OCI-LY1 (cell line): ENCODE results near the gene EDC3.

Source experiments
- H2AFZ ChIP-seq: fragments of 200-600 bp; sonication (generic), shearing (Covaris generic); 2 replicates; pipeline ENCODE4 v1.6.0; 2014; ENCODE audit warnings: antibody characterized with exemption, mild to moderate bottlenecking, low read length
- H3F3A ChIP-seq: fragments of 200-600 bp; sonication (generic), shearing (Covaris generic); 2 replicates; pipeline ENCODE4 v1.6.0; 2014; ENCODE audit warnings: mild to moderate bottlenecking, antibody characterized with exemption, low read length, moderate library complexity; ENCODE audit not compliant: insufficient read depth
- H3K27ac ChIP-seq: fragments of 200-600 bp; sonication (generic); 2 replicates; pipeline ENCODE4 v1.5.1; 2014; ENCODE audit warnings: low read length, mixed run types, mild to moderate bottlenecking, low read depth; ENCODE audit not compliant: poor library complexity, severe bottlenecking
- H3K27me3 ChIP-seq: fragments of 200-600 bp; sonication (generic); 2 replicates; pipeline ENCODE4 v1.6.0; 2014; ENCODE audit warnings: antibody characterized with exemption, mild to moderate bottlenecking, low read length, moderate library complexity; ENCODE audit not compliant: insufficient read depth
- H3K36me3 ChIP-seq: fragments of 200-600 bp; sonication (generic); 2 replicates; pipeline ENCODE4 v1.6.1; 2014; ENCODE audit warnings: mild to moderate bottlenecking, antibody characterized with exemption, low read length, moderate library complexity, mixed read lengths; ENCODE audit not compliant: insufficient read depth
- H3K4me1 ChIP-seq: fragments of 200-600 bp; sonication (generic); 2 replicates; pipeline ENCODE4 v1.5.1; 2014; ENCODE audit warnings: mild to moderate bottlenecking, low read length, moderate library complexity; ENCODE audit not compliant: insufficient read depth, severe bottlenecking
- H3K4me2 ChIP-seq: fragments of 200-600 bp; sonication (generic), shearing (Covaris generic); 2 replicates; pipeline ENCODE4 v1.6.1; 2014; ENCODE audit warnings: low read length
- H3K4me3 ChIP-seq: fragments of 200-600 bp; sonication (generic); 2 replicates; pipeline ENCODE4 v1.5.1; 2014; ENCODE audit warnings: low read length, low read depth, mild to moderate bottlenecking, mixed read lengths; ENCODE audit not compliant: poor library complexity, severe bottlenecking
- H3K79me2 ChIP-seq: fragments of 200-600 bp; shearing (Covaris generic); 2 replicates; pipeline ENCODE4 v1.6.1; 2016; ENCODE audit warnings: mixed run types, low read length, mixed read lengths; ENCODE audit not compliant: insufficient read depth
- H3K9ac ChIP-seq: fragments of 200-600 bp; sonication (generic), shearing (Covaris generic); 2 replicates; pipeline ENCODE4 v1.6.1; 2014; ENCODE audit warnings: mild to moderate bottlenecking, low read length, mixed read lengths
- H3K9me2 ChIP-seq: fragments of 200-600 bp; sonication (generic), shearing (Covaris generic); 2 replicates; pipeline ENCODE4 v1.6.1; 2014; ENCODE audit warnings: low read depth, mild to moderate bottlenecking, low read length, mixed read lengths
- H3K9me3 ChIP-seq: fragments of 200-600 bp; shearing (Covaris generic); 2 replicates; pipeline ENCODE4 v1.6.1; 2014; ENCODE audit warnings: low read length, mixed read lengths
- H4K20me1 ChIP-seq: fragments of 200-600 bp; sonication (generic), shearing (Covaris generic); 2 replicates; pipeline ENCODE4 v1.6.0; 2016; ENCODE audit warnings: mild to moderate bottlenecking, low read length; ENCODE audit not compliant: insufficient read depth
- CTCF ChIP-seq: fragments of 200-600 bp; sonication (generic), shearing (Covaris generic); IDR thresholded peaks from 2 replicates; pipeline ENCODE4 v1.5.1; 2017; ENCODE audit warnings: mild to moderate bottlenecking, antibody characterized with exemption, low read length, moderate library complexity, mixed read lengths
- EZH2 ChIP-seq: fragments of 200-600 bp; sonication (generic), shearing (Covaris generic); IDR thresholded peaks from 2 replicates; pipeline ENCODE4 v1.8.0; 2017; ENCODE audit warnings: borderline replicate concordance, mixed run types, mild to moderate bottlenecking, antibody characterized with exemption, low read length, moderate library complexity, mixed read lengths

Gene EDC3

GRCh38 chr15:74621936-74622335 is 73.9 kb downstream of the EDC3 start:
- Histone ChIP-seq H4K20me1 (no peaks in the 10 kb centered on the region), H3K4me1 (peaks cover 31% of the 10 kb centered on the region), H2AFZ (no peak overlapping the region), H3K27ac (no peak overlapping the region), H3K9ac (no peak overlapping the region), H3F3A (no peaks in the 10 kb centered on the region), H3K4me2 (no peak overlapping the region), H3K36me3 (peaks cover 75% of the 10 kb centered on the region), H3K9me3 (no peaks in the 10 kb centered on the region), H3K9me2 (no peaks in the 10 kb centered on the region), H3K79me2 (peaks cover 20% of the 10 kb centered on the region), H3K4me3 (no peak overlapping the region), H3K27me3 (no peaks in the 10 kb centered on the region)
- TF ChIP-seq CTCF (no peak), EZH2 (no peak)

- H3K9ac ChIP-seq, result no peak overlapping the region
Measured at GRCh38 chr15:74621546-74621920, 74.3 kb downstream of the EDC3 start.

GRCh38 chr15:74620636-74621545 is 74.9 kb downstream of the EDC3 start:
- Histone ChIP-seq H3K4me2 (no peak overlapping the region), H3K9me2 (no peaks in the 10 kb centered on the region), H3F3A (no peaks in the 10 kb centered on the region), H3K27ac (no peak overlapping the region), H3K4me3 (no peak overlapping the region), H3K4me1 (peaks cover 26% of the 10 kb centered on the region), H3K9ac (no peak overlapping the region), H2AFZ (no peak overlapping the region), H3K79me2 (peaks cover 30% of the 10 kb centered on the region), H3K27me3 (no peaks in the 10 kb centered on the region), H4K20me1 (no peaks in the 10 kb centered on the region), H3K9me3 (no peaks in the 10 kb centered on the region), H3K36me3 (peaks cover 65% of the 10 kb centered on the region)
- TF ChIP-seq CTCF (peak; percentile 100), EZH2 (no peak)

More at GRCh38 chr15:74621546-74621920, 74.3 kb downstream of the EDC3 start:
- Histone ChIP-seq H3K4me2 (no peak overlapping the region), H3K9me3 (no peaks in the 10 kb centered on the region), H2AFZ (no peak overlapping the region), H3F3A (no peaks in the 10 kb centered on the region), H3K27ac (no peak overlapping the region), H3K4me3 (no peak overlapping the region), H3K9me2 (no peaks in the 10 kb centered on the region), H3K79me2 (peaks cover 24% of the 10 kb centered on the region), H3K4me1 (peaks cover 31% of the 10 kb centered on the region), H3K27me3 (no peaks in the 10 kb centered on the region), H4K20me1 (no peaks in the 10 kb centered on the region), H3K36me3 (peaks cover 71% of the 10 kb centered on the region)
- TF ChIP-seq CTCF (no peak), EZH2 (no peak)
